ENCODE results near the gene CCN2.
"Not testable (repeated sequence)": the region's sequence is repeated elsewhere in the genome, so short reads cannot be mapped to it uniquely, and the experiment has no call there.

Gene CCN2

DNA sequence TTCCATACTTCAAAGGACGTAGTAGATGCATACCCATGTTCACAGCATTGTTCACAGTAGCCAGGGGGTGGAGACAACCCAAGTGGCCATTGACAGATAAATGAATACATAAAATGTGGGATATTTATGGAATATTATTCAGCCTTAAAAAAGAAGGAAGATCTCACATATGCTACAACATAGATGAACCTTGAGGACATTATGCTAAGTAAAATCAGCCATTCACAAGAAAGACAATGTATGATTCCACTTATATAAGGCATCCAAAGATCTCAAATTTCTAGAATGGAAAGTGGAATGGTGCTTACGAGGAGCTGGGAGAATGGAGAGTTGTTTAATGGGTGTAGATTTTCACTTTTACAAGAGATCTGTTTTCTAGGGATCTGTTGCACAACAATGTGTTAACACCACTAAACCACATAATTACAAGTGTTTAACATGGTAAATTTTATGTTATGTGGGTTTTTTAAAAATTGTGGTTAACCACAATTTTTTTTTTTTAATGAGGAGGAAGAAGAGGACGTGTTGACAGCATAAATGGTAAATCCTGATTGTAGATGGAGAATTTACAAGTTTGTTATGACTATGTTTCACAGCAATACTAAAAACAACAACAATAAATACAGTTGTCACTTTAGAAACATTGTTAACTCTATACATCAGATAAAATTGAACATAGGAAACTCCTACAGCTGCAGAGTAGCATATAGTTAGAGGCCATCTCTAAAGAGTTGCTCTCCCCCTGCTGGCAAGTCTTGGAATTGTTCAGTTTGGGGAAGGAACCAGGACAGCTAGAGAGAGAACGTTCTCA is 41.6 kb downstream of the CCN2 start:
- DNase-seq (ENCODE audit: low read depth), result peak; percentile 61

- not testable (repeated sequence) for DNase-seq (ENCODE audit: low read depth)
Observed at GRCh38 chr6:131908787-131909186, 42.4 kb downstream of the CCN2 start.

DNA sequence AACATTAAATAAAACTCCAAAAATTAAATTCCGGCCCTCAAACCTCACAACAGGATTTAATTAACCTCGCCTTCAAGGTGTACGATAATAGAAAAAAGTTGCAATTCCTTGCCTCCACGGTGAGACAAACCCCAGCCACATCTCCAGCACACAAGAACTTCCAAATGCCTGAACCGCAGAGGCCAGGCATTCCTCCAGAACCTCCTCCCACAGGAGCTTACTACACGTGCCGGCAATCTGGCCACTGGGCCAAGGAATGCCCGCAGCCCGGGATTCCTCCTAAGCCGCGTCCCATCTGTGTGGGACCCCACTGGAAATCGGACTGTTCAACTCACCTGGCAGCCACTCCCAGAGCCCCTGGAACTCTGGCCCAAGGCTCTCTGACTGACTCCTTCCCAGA is 47.4 kb downstream of the CCN2 start:
- not testable (repeated sequence) for DNase-seq (ENCODE audit: low read depth)

- DNase-seq (ENCODE audit: low read depth), result not testable (repeated sequence)
Observed at GRCh38 chr6:131901326-131901873, 49.8 kb downstream of the CCN2 start.

DNA sequence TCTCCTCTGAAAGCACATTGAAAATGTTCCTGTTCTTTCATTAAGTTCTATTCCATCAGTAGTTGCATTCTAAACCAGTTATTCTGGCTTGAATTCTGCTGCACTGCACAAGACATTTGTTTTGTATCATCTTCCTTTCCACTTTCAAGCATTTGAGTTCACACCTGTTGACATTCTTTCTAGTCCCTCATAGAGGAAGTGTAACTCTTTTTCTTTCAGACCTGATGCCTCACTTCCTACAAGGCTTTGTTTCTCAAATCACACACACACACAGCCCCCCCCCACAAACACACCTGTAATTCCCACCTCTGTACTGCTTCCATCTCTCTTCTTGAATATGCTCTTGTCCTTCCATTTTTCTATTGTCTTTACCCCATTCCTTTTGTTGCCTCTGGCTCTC is 50.9 kb downstream of the CCN2 start:
- DNase-seq (ENCODE audit: low read depth), result no peak

DNA sequence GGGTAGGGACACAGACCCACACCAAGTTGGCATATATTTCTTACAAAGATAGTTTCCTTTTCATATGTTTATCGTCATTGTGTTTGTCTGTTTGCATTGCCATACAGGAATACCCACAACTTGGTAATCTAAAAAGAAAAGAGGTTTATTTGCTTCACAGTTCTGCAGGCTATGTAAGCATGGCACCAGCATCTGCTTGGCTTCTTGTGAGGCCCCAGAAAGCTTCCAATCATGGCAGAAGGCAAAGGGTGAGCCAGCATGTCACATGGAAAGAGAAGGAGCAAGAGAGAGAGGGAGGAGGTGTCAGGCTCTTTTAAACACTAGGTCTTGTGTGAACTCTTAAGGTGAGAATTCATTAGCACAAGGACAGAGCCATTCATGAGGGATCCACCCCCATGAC is 52.5 kb downstream of the CCN2 start:
- DNase-seq (ENCODE audit: low read depth), result no peak
